ENCODE results near the gene RYR1.

- TF ChIP-seq CTCF (IDR thresholded peaks at IDR 0.05): no peak
- no peak for TF ChIP-seq POLR2A (IDR thresholded peaks at IDR 0.05)
Observed at GRCh38 chr19:38384209-38385027, 49.1 kb upstream of the RYR1 start.
